ENCODE measurements around the gene SCRT2. TPM values are rescaled to one million over a fixed set of nuclear protein-coding genes. Genes with fewer than 3 reads are reported as not detected.

Gene SCRT2
- total and polyA plus RNA-seq, 10 donors, result 0.09 TPM; not detected in 9

DNA sequence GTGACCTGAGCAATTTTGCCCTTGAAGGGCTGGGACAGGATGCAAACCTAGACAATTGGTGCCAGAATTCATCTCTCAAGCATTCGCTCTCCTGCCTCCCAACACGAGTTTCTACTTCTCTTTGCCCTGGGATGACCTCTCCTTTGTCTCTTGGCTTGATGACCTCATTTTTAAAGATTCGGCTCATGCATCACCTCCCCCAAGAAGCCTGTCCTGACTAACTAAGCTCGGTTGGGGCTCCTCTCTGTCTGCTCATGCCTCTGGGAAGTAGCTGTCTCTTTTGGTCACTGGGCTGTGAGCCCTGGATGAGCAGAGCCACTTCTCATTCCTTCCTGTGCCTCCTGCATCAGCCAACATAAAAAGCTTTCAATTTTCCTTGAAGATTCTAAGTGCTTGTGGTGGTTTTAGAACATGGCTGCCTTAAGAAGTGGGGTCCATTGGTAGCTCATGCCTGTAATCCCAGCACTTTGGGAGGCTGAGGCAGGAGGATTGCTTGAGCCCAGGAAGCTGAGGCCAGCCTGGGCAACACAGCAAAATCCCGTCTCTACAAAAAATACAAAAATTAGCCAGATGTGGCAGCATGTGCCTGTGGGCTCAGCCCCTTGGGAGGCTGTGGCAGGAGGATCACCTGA lies 54.4 kb downstream of the SCRT2 start:
- peaks cover 0 to 69% (median 0%) of the 10 kb centered on the region in 7 donors for H3K27me3 ChIP-seq (replicated peaks in 1 of 7)
- H3K4me1 ChIP-seq, result no peaks in the 10 kb centered on the region
- no peak overlapping the region for H3K27ac ChIP-seq
- TF ChIP-seq, protein P1, sequence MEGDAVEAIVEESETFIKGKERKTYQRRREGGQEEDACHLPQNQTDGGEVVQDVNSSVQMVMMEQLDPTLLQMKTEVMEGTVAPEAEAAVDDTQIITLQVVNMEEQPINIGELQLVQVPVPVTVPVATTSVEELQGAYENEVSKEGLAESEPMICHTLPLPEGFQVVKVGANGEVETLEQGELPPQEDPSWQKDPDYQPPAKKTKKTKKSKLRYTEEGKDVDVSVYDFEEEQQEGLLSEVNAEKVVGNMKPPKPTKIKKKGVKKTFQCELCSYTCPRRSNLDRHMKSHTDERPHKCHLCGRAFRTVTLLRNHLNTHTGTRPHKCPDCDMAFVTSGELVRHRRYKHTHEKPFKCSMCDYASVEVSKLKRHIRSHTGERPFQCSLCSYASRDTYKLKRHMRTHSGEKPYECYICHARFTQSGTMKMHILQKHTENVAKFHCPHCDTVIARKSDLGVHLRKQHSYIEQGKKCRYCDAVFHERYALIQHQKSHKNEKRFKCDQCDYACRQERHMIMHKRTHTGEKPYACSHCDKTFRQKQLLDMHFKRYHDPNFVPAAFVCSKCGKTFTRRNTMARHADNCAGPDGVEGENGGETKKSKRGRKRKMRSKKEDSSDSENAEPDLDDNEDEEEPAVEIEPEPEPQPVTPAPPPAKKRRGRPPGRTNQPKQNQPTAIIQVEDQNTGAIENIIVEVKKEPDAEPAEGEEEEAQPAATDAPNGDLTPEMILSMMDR (IDR thresholded peaks at IDR 0.05 in 8 of 11, conservative IDR thresholded peaks at IDR 0.05 in 3 of 11), result no peak
- TF ChIP-seq POLR2AphosphoS5 (IDR thresholded peaks at IDR 0.05) (no peak), POLR2A (IDR thresholded peaks at IDR 0.05) (no peak)
- WGBS, 5 donors, result 46 to 64% (median 60%) methylated on average over 5 of the region's 5 CpGs
- no peaks in the 10 kb centered on the region for H3K36me3 ChIP-seq
- H3K9me3 ChIP-seq, result peaks cover 0 to 20% (median 5%) of the 10 kb centered on the region in 8 donors
- no peak overlapping the region for H3K4me3 ChIP-seq
- intact Hi-C loops (cut with DNase I; ENCODE audit: low total_unique reads), result no loop called here
- DNase-seq, result no peak

DNA sequence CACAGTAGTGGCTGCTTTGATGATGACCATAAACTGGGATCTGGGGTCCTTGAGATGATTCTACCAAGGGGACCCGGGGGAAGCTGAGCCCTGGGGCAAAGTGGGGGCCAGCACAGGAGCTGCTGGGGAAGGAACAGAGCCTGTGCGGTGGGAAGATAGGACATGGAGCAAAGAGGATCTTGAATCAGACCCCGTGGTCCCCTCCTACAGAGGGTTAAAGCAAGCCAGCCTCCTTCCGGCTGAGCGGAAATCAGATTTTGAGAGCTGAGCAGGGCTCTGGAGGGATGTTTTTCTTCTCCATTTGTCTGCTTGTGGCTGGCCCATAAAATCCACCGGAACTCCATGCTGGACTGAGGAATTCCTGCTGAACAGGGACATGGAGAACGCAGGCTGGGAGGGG lies 55.4 kb downstream of the SCRT2 start:
- DNase-seq, result no peak
- WGBS, 5 donors, result 23 to 42% (median 27%) methylated on average over 6 to 7 of the region's 7 CpGs
- H3K4me1 ChIP-seq, result no peaks in the 10 kb centered on the region
- no peaks in the 10 kb centered on the region for H3K36me3 ChIP-seq
- peaks cover 0 to 13% (median 5%) of the 10 kb centered on the region in 8 donors for H3K9me3 ChIP-seq
- no peak overlapping the region for H3K27ac ChIP-seq
- H3K4me3 ChIP-seq, result no peak overlapping the region
- TF ChIP-seq POLR2A (IDR thresholded peaks at IDR 0.05), result no peak
- TF ChIP-seq, protein P1 (IDR thresholded peaks at IDR 0.05 in 8 of 11, conservative IDR thresholded peaks at IDR 0.05 in 3 of 11), result no peak
- TF ChIP-seq POLR2AphosphoS5 (IDR thresholded peaks at IDR 0.05), result no peak
- intact Hi-C loops (cut with DNase I; ENCODE audit: low total_unique reads), result no loop called here
- peaks cover 0 to 78% (median 0%) of the 10 kb centered on the region in 7 donors for H3K27me3 ChIP-seq (replicated peaks in 1 of 7)

DNA sequence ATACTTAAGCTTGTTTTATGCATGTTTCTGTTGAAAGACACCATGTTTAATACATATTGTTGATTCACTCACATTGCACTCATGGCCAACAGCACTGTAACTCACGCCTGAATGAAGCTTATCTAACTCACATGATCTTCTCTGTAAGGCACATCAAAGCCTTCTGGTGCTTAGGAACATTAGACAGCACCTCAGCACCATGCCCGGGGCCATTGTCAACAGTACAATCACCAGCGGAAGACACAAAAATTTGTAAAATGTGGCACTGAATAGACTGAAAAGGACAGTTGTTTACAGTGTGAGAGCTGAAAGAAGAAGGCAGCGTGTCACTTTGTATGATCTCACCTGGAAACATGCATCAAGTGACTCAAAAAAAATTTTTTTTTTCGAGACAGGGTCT lies 56.6 kb downstream of the SCRT2 start:
- no peaks in the 10 kb centered on the region for H3K36me3 ChIP-seq
- peaks cover 0 to 13% (median 5%) of the 10 kb centered on the region in 8 donors for H3K9me3 ChIP-seq
- peaks cover 0 to 85% (median 0%) of the 10 kb centered on the region in 7 donors for H3K27me3 ChIP-seq (replicated peaks in 1 of 7)
- TF ChIP-seq, protein P1 (IDR thresholded peaks at IDR 0.05 in 8 of 11, conservative IDR thresholded peaks at IDR 0.05 in 3 of 11), result no peak
- TF ChIP-seq POLR2AphosphoS5 (IDR thresholded peaks at IDR 0.05), result no peak
- no peak for TF ChIP-seq POLR2A (IDR thresholded peaks at IDR 0.05)
- H3K27ac ChIP-seq, result no peak overlapping the region
- H3K4me3 ChIP-seq, result no peak overlapping the region
- H3K4me1 ChIP-seq, result no peaks in the 10 kb centered on the region
- WGBS, 5 donors, result 75 to 90% (median 83%) methylated on average over 5 of the region's 5 CpGs
- no peak for DNase-seq
- intact Hi-C loops (cut with DNase I; ENCODE audit: low total_unique reads), result no loop called here

DNA sequence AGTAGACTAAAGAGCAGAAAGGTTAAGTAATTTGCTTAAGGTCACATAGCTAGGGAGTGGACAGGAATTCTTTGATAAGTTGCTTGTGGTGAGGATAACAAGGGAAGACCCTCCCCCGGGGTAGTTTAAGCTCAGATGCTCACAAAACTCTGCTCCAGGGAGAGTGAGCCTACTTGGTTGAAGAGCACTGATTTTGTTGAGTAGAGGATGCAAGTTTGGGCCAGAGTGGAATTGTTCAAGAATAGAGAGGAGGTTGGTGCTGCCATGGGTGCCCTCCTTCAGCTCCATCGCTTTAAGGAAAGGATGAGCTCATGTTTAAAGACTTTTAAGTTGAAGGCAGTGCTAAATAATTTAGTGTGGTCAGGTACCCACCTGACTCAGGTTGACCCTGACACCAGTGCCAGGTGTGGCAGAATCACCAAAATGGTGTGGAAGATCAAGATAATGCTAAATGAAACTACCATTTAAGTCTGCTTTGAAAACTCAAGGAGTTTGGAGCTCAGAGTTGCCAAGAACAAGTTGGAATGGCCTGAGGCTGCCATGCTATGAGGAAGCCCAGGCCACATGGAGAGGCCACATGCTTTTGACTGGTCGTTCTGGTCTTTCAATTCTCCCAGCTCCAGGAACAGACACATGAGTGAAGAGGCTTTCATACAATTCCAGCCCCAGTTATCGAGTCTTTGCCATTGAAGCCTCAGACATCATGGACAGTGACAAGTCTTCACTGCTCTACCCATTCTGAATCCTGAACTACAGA lies 57.5 kb downstream of the SCRT2 start:
- intact Hi-C loops (cut with DNase I; ENCODE audit: low total_unique reads), result no loop called here
- Histone ChIP-seq H3K27ac (no peak overlapping the region), H3K36me3 (no peaks in the 10 kb centered on the region), H3K4me1 (no peaks in the 10 kb centered on the region), H3K27me3 (replicated peaks in 1 of 7) (peaks cover 0 to 89% (median 0%) of the 10 kb centered on the region in 7 donors), H3K9me3 (peaks cover 0 to 13% (median 5%) of the 10 kb centered on the region in 8 donors), H3K4me3 (no peak overlapping the region)
- no peak for DNase-seq
- TF ChIP-seq, protein P1 (IDR thresholded peaks at IDR 0.05 in 8 of 11, conservative IDR thresholded peaks at IDR 0.05 in 3 of 11), result no peak
- TF ChIP-seq POLR2A (IDR thresholded peaks at IDR 0.05) (no peak), POLR2AphosphoS5 (IDR thresholded peaks at IDR 0.05) (no peak)
- 69 to 90% (median 77%) methylated on average over 4 of the region's 4 CpGs for WGBS, 5 donors

Data from spleen (tissue), 11 donors.